GM12872 (cell line): ENCODE results near the gene ZFP36L1.

Experiments
- TF ChIP-seq, protein P1 (sequence below): IDR thresholded peaks from 3 replicates; pipeline ENCODE4 v1.5.1; 2011; ENCODE audit warnings: low read depth, mild to moderate bottlenecking, low read length, moderate library complexity; ENCODE audit not compliant: insufficient read depth

ZFP36L1 gene

DNA sequence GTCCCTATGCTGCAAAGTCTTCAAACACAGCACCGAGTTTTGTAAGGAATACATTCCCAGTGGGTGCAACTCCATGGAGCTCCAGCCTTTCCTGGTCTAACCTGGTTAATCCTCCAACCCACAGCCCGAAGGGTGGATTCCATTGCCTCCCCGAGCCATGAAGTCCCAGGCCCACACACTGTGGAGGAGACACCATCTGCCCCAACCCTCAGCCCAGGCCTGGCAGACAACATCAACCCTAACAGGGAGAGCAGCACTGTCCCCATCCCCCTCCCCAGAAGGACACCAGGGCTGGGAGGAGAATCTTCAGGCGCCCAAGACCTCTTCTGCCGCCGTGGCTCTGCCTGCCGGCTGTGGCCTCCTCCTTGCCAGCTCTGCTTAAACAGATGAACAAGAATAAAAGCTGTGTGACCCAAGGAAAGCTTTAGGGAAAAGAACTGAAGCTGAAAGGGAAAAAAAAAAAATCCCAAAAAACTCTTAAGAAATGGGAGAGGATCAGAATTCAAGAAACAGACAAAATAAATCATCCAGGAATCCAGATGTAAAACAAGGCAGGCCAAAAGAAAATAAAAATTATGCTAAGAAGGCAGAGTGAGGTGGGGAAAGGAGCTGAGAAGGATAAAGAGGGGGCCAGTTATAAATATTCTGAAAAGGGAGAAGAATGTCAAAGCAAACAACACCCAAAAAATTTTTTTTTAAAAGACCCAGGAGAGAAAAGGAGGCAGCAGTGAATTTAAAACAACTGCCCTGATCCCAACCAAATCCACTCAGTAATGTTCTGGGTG, 16.0 kb upstream of the ZFP36L1 start:
- TF ChIP-seq, protein P1, sequence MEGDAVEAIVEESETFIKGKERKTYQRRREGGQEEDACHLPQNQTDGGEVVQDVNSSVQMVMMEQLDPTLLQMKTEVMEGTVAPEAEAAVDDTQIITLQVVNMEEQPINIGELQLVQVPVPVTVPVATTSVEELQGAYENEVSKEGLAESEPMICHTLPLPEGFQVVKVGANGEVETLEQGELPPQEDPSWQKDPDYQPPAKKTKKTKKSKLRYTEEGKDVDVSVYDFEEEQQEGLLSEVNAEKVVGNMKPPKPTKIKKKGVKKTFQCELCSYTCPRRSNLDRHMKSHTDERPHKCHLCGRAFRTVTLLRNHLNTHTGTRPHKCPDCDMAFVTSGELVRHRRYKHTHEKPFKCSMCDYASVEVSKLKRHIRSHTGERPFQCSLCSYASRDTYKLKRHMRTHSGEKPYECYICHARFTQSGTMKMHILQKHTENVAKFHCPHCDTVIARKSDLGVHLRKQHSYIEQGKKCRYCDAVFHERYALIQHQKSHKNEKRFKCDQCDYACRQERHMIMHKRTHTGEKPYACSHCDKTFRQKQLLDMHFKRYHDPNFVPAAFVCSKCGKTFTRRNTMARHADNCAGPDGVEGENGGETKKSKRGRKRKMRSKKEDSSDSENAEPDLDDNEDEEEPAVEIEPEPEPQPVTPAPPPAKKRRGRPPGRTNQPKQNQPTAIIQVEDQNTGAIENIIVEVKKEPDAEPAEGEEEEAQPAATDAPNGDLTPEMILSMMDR: no peak

DNA sequence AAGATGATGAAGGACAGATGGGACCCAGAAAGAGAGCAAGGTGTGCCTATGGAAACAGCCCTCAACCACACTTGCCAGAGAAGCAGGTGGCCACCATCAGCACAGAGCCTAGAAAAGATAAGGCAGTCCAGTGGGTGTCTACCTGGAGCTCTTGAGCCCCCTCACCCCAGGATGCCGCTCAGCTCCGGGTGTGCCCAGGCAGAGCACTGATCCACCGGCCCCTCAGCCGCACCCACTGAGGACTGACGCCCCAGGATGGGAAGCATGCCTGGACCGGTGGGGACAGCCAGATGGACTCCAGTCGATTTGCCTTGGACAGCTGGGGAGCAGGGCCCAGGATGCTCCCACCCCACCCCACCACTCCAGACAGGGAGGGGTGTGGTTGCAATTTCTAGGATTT, 15.1 kb upstream of the ZFP36L1 start:
- TF ChIP-seq, protein P1: no peak

- TF ChIP-seq, protein P1: no peak
Observed at GRCh38 chr14:68807148-68807600, 14.3 kb upstream of the ZFP36L1 start.

GRCh38 chr14:68806526-68807147, 13.8 kb upstream of the ZFP36L1 start:
- TF ChIP-seq, protein P1: no peak

- TF ChIP-seq, protein P1: no peak
Observed at GRCh38 chr14:68805414-68805813, 12.5 kb upstream of the ZFP36L1 start.

DNA sequence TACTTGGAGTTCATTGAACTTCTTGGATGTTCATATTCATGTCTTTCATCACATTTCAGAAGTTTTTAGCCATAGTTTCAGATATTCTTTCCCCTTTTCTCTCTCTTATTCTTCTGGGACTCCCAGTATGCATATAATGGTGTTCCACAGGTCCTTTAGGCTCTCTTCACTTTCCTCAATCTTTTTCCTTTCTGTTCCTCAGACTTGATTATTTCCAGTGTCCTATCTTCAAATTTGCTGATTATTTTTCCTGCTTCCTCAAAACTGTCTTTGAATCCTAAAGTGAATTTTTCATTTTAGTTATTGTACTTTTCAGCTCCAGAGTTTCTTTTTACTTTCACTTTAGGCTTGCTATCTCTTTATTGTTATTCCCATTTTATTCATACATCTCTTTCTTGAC, 8.8 kb upstream of the ZFP36L1 start:
- TF ChIP-seq, protein P1: no peak

DNA sequence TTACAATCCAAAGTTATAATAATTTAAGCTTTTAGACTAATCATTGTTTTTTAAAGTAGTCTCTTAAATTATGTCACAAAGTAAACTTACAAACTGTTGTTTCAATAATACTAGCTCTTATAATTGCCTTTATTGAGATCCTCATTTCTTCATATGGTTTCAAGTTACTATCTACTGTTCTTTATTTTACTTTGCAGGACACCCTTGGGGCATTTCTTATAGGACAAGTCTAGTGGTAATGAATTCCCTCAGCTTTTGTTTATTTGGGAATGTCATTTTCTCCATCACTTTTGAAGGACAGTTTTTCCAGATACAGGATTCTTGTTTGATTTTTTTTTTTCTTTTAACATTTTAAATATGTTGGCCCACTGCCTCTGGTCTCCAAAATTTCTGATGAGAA, 8.1 kb upstream of the ZFP36L1 start:
- TF ChIP-seq, protein P1: no peak
